Measurements from ENCODE around the gene EPS15.

The EPS15 gene

GRCh38 chr1:51385776-51386175, 133.3 kb downstream of the EPS15 start:
- no peak for FAIRE-seq
- DNase-seq (ENCODE audit: low spot score), result no peak

DNA sequence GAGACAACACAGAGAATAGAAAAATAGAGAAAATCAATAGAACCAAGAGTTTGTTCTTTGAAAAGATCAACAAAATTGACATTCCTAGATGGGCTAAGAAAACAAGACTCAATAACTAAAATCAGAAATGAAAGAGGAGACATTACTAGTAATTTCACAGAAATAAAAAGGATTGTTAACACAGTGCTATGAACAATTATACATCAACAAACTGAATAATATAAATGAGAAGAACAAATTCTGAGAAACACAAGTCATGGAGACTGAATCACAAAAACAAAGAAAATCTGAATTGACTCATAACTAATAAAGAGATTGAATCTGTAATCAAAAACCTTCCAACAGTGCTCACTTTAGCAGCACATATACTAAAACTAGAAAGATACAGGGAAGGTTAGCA, 137.1 kb downstream of the EPS15 start:
- DNase-seq (ENCODE audit: low spot score), result no peak
- FAIRE-seq, result no peak

DNA sequence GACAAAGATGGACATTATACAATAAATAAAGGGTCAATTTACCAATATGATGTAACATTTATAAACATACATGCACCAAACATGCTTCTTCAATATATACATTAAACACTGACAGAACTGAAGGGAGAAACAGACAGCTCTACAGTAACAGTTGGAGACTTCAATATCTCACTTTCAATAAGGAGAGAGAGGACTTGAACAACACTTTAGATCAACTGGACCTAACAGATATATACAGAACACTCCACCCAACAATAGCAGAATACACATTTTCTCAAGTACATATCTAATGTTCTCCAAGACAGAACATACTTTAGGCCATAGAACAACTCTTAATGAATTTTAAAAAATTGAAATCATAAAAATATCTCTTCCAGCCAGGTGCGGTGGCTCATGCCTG, 138.1 kb downstream of the EPS15 start:
- no peak for FAIRE-seq
- DNase-seq (ENCODE audit: low spot score), result no peak

DNA sequence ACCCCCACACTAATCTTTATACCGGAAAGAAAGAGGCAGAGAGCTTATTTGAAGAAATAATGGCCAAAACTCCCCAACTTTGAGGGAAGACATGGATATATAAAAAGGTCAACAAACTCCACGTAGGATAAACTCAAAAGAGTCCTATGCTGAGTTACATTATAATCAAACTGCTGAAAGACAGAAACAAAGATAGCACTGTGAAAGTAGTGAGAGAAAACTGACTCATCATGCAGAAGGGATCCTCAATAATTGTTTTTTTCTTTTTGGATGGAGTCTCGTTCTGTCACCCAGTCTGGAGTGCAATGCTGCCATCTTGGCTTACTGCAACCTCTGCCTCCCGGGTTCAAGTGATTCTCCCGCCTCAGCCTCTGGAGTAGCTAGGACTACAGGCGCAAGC, 140.2 kb downstream of the EPS15 start:
- DNase-seq (ENCODE audit: low spot score), result no peak
- no peak for FAIRE-seq

GRCh38 chr1:51373898-51374297, 145.2 kb downstream of the EPS15 start:
- DNase-seq (ENCODE audit: low spot score) (no peak), FAIRE-seq (no peak)

DNA sequence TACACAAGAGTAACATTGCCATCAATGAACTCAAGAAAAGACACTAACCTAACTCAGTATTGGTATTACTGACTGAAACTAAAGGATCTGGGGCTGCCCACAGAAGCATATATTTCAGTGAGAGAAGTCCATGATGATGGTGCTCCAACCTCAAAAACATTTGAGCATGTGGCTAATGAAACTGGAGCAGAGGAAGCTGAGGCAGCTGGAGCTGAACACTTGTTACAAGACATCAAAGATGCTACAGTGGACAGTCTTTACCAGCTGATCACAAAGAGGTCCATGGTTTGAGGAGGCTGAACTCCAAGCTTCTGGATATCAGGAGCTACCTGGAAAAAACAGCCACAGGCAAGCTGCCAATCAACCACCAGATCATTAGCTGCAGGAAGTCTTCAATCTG, 146.5 kb downstream of the EPS15 start:
- FAIRE-seq (no peak), DNase-seq (ENCODE audit: low spot score) (no peak)

DNA sequence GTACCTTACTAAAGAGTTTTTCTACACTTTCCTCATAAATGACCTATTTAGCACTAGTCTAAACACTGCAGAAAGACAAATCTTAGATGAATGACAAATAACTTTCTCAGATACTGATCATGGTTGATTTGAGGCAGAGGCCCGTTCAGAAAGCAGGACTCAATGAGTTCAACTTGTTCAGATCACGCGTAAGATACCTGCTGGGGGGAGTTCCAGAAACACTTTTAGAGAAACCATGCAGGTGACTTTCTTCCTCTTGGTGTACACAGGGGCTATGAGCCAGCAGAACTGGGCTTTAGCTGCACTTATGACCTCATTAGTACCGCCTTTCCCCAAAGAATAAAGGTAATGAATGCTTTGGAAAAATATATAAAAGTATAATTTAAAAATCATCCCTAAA, 149.9 kb downstream of the EPS15 start:
- FAIRE-seq (no peak), DNase-seq (ENCODE audit: low spot score) (no peak)

DNA sequence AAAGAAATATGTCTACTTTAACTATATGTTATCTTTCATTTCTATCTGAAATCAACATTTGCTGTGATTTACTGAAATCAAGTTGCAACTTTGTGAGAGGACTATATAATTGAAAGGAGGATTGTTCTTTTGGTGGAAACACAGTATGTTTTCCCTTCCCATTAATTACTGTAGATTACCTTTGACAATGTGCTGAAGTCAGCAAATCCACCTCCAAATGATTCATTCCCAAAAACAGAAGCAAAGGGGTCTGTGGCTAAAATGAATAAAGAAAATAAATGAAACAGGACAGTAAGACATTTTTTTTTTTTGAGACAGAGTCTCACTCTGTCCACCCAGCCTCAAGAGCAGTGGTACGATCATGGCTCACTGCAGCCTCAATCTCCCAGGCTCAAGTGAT, 153.3 kb downstream of the EPS15 start:
- FAIRE-seq (no peak), DNase-seq (ENCODE audit: low spot score) (no peak)

GRCh38 chr1:51359879-51360278, 159.2 kb downstream of the EPS15 start:
- FAIRE-seq, result no peak
- DNase-seq (ENCODE audit: low spot score), result no peak

GRCh38 chr1:51355382-51355781, 163.7 kb downstream of the EPS15 start:
- no peak for DNase-seq (ENCODE audit: low spot score)
- FAIRE-seq, result no peak

- no peak for DNase-seq (ENCODE audit: low spot score)
- no peak for FAIRE-seq
These were observed 164.7 kb downstream of the EPS15 start for GRCh38 chr1:51354416-51354815.

DNA sequence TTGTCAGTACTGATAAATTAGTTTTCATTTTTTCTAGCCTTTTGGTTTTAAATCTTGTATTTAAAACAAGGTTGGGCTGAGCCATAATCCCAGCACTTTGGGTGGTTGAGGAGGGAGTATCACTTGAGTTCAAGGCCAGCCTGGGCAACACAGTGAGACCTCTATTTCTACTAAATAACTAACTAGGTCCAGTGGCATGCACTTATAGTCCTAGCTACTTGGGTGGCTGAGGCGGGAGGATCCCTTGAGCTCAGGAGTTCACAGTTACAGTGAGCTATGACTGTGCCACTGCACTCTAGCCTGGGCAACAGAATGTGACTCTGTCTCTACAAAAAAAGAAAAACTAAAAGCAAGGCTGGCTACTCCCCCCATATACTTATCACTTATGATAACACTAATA, 167.2 kb downstream of the EPS15 start:
- no peak for DNase-seq (ENCODE audit: low spot score)
- FAIRE-seq, result no peak

- DNase-seq (ENCODE audit: low spot score) (no peak), FAIRE-seq (no peak)
These were observed 169.2 kb downstream of the EPS15 start for GRCh38 chr1:51349862-51350261.

GRCh38 chr1:51348147-51348527, 170.9 kb downstream of the EPS15 start:
- DNase-seq (ENCODE audit: low spot score) (no peak), FAIRE-seq (no peak)

DNA sequence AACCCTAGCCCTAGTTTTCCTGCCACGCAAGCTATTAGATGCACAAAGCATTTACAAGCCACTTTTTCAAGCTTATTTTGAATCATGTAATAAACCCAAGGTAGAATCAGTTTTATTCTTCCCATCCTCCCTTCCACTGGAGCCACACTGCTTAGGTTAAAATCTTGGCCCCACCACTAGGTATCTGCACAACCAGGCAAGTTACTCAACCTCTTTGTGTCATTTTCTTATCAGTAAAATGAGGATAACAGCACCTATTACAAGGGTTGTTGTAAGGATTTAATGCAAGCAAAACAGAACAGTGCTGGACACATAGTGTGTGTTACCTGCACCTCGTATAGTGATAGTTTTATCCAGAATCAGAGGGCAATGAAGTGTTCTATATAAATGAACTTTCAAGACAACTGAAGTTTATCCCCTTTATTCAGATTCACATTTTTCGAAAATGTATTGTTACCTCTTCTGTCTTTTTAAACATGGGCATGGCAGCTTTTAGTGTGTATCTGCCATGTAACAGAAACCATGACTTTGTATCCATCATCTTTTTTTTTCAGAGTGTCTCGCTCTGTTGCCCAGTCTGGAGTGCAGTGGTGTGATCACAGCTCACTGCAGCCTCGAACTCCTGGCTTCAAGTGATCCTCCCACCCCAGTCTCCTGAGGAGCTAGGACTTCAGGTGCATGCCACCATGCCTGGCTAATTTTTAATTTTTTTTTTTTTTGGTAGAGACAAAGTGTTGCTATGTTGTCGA, 171.5 kb downstream of the EPS15 start:
- FAIRE-seq, result no peak
- DNase-seq (ENCODE audit: low spot score), result no peak

- DNase-seq (ENCODE audit: low spot score) (no peak), FAIRE-seq (peak; percentile 20)
These were observed 172.8 kb downstream of the EPS15 start for GRCh38 chr1:51346086-51346942.

- no peak for DNase-seq (ENCODE audit: low spot score)
- FAIRE-seq, result no peak
These were observed 173.8 kb downstream of the EPS15 start for GRCh38 chr1:51345300-51345687.

GRCh38 chr1:51344602-51345299, 174.3 kb downstream of the EPS15 start:
- no peak for DNase-seq (ENCODE audit: low spot score)
- no peak for FAIRE-seq

- FAIRE-seq (no peak), DNase-seq (ENCODE audit: low spot score) (no peak)
These were observed 174.8 kb downstream of the EPS15 start for GRCh38 chr1:51344276-51344601.

DNA sequence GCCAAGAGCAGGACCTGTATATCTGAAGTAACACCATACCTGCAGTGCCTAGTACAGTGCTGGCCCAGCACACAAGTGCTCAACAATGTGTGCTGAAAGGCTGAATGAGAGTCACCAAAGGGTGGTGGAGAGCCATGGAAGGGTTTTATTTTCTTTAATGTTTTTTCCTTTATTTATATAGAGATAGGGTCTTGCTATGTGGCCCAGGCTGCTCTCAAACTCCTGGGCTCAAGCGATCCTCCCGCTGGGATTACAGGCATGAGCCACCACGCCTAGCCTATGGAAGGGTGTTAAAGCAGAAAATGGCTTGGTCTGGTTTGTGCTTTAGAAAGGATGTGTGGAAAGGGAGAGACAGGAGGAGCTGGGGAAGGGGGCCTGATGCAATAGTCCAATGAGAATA, 175.4 kb downstream of the EPS15 start:
- no peak for FAIRE-seq
- no peak for DNase-seq (ENCODE audit: low spot score)

GRCh38 chr1:51342591-51343206, 176.4 kb downstream of the EPS15 start:
- FAIRE-seq (no peak), DNase-seq (ENCODE audit: low spot score) (no peak)

DNA sequence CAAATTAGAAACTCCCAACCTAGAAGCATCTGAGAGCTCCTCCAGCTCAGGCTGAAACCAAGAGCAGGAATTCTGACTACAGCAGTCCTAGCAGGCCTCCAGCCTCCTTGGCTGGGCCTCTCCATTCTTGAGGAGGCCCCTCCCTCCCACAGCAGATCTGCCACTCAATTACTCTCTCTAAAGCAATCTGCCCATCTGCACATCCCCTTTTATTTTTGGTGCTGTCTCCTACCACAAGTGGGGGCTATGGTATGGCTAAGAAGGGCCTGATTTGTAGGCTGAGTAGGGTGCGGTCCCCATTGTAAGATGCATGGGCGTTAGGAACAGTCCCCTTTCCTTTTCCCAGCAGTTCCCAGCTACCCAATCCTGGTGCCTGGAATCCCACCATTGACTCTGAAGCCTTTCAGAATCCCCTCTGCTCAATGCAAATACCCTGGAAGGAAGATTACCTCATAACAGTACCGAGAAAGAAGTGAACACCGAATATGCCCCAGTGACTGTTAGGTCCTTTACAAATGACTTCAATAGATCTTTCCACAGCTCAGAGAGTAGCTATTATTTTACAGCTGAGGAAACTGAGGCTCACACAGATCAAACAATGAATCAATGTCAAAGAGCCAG, 177.1 kb downstream of the EPS15 start:
- FAIRE-seq (no peak), DNase-seq (ENCODE audit: low spot score) (no peak)

Measured in urothelium cell line (cell line).